ENCODE data around the gene RGL3.

GRCh38 chr19:11437955-11438354 lies 18.8 kb upstream of the RGL3 start:
- TF ChIP-seq CTCF (IDR thresholded peaks at IDR 0.05; ENCODE audit: insufficient read depth, low read depth, low read length), result no peak
- TF ChIP-seq EZH2 (IDR thresholded peaks at IDR 0.05; ENCODE audit: insufficient read depth, low read length), result no peak

Measured in astrocyte (in vitro differentiated cells and primary cell).